ENCODE measurements around the gene AMH.
A peak's percentile ranks its signal among the peaks of the same experiment; 100 is the strongest.

Gene AMH

GRCh38 chr19:2236314-2237050 is 12.6 kb upstream of the AMH start, which contains the start of the genes PLEKHJ1 and SF3A2 (continued):
- peak; percentile 44; the same call in 1 of the 2 replicates for TF ChIP-seq ZSCAN5A (tag by site-specific recombination; IDR thresholded peaks at IDR 0.05)
- no peak for TF ChIP-seq ZNF529 (tag by site-specific recombination; IDR thresholded peaks at IDR 0.05; ENCODE audit: insufficient replicate concordance)
- no peak for TF ChIP-seq SCRT1 (tag by site-specific recombination; IDR thresholded peaks at IDR 0.05; ENCODE audit: borderline replicate concordance)
- TF ChIP-seq ZNF138 (tag by site-specific recombination; IDR thresholded peaks at IDR 0.05; ENCODE audit: borderline replicate concordance): no peak
- TF ChIP-seq ZNF623 (tag by site-specific recombination; IDR thresholded peaks at IDR 0.05): no peak
- no peak for TF ChIP-seq ZBTB21 (tag by site-specific recombination; IDR thresholded peaks at IDR 0.05)
- peak; percentile 18 for TF ChIP-seq ZNF660 (tag by site-specific recombination; IDR thresholded peaks at IDR 0.05)
- TF ChIP-seq ZNF837 (tag by site-specific recombination; IDR thresholded peaks at IDR 0.05): no peak
- no peak for TF ChIP-seq HOXC10 (CRISPR knock-in tag; IDR thresholded peaks at IDR 0.05)
- TF ChIP-seq PRDM6 (tag by site-specific recombination; IDR thresholded peaks at IDR 0.05): no peak
- TF ChIP-seq ZNF707 (tag by site-specific recombination; IDR thresholded peaks at IDR 0.05): no peak
- no peak; the same call in 1 of the 2 replicates for TF ChIP-seq ZIC2 (tag by site-specific recombination; IDR thresholded peaks at IDR 0.05)
- no peak for TF ChIP-seq ZNF274 (IDR thresholded peaks at IDR 0.05; ENCODE audit: low read length)
- no peak for TF ChIP-seq ZNF274 (tag by site-specific recombination; IDR thresholded peaks at IDR 0.05; ENCODE audit: borderline replicate concordance)
- TF ChIP-seq ATF2 (tag by site-specific recombination; IDR thresholded peaks at IDR 0.05; ENCODE audit: low read depth): no peak
- peak; percentile 82 for TF ChIP-seq HIC1 (tag by site-specific recombination; IDR thresholded peaks at IDR 0.05)
- TF ChIP-seq ZNF639 (tag by site-specific recombination; IDR thresholded peaks at IDR 0.05): no peak; the same call in 1 of the 2 replicates
- TF ChIP-seq ZNF239 (tag by site-specific recombination; IDR thresholded peaks at IDR 0.05): no peak; the same call in 1 of the 2 replicates
- TF ChIP-seq ZNF621 (tag by site-specific recombination; IDR thresholded peaks at IDR 0.05): no peak
- TF ChIP-seq PATZ1 (tag by site-specific recombination; IDR thresholded peaks at IDR 0.05): peak; percentile 53
- TF ChIP-seq ZNF157 (tag by site-specific recombination; IDR thresholded peaks at IDR 0.05): no peak
- peak; percentile 25; the same call in 1 of the 2 replicates for TF ChIP-seq KLF17 (tag by site-specific recombination; IDR thresholded peaks at IDR 0.05)
- TF ChIP-seq KLF8 (tag by site-specific recombination; IDR thresholded peaks at IDR 0.05): peak; percentile 68
- TF ChIP-seq ZBTB10 (tag by site-specific recombination; IDR thresholded peaks at IDR 0.05): peak; percentile 66
- TF ChIP-seq RBAK (tag by site-specific recombination; IDR thresholded peaks at IDR 0.05): no peak

Data from HEK293 (cell line).